ENCODE data around the gene SPNS1.

GRCh38 chr16:28984091-28984490, 9.5 kb downstream of the SPNS1 start:
- TF ChIP-seq CTCF (IDR thresholded peaks at IDR 0.05) (no peak), EZH2 (IDR thresholded peaks at IDR 0.05) (no peak), EZH2phosphoT487 (IDR thresholded peaks at IDR 0.05) (no peak)
